Right cardiac atrium (tissue), 5 donors: ENCODE data around the gene CHMP1A. TPM values are rescaled to one million over a fixed set of nuclear protein-coding genes. Genes with fewer than 3 reads are reported as not detected.
"Not testable (repeated sequence)": the region's sequence is repeated elsewhere in the genome, so short reads cannot be mapped to it uniquely, and the experiment has no call there.

Experiments used
- ATAC-seq, 2 donors: fragments of 200-7000 bp; cut with Tn5 transposase; one replicate each; pipeline versions ENCODE4 v1.8.0 to v1.9.1; 2020; ENCODE audit warnings: moderate library complexity in 2 of 2, mild to moderate bottlenecking in 1 of 2
- DNase-seq, 3 donors: peaks; one replicate each; pipeline ENCODE4 v3.0.0-alpha.2; 2020
- H3K27ac ChIP-seq: one replicate; pipeline ENCODE4 v1.5.1; 2013; ENCODE audit warnings: mild to moderate bottlenecking, low read length, control low read depth, moderate library complexity
- H3K27me3 ChIP-seq: one replicate; pipeline ENCODE4 v1.6.1; 2013; ENCODE audit not compliant: control insufficient read depth, insufficient read depth
- H3K4me1 ChIP-seq: one replicate; pipeline ENCODE4 v1.6.1; 2013; ENCODE audit warnings: low read length; ENCODE audit not compliant: control insufficient read depth, insufficient read depth
- H3K4me3 ChIP-seq: one replicate; pipeline ENCODE4 v1.5.1; 2013; ENCODE audit warnings: low read length, control low read depth
- H3K9me3 ChIP-seq: one replicate; pipeline ENCODE4 v1.6.1; 2013; ENCODE audit warnings: low read length; ENCODE audit not compliant: control insufficient read depth
- WGBS: extraction: QIAGEN DNeasy Blood & Tissue Kit; methylation state at CpG from one replicate; pipeline ENCODE4 v1.1.7; 2013; 5-methylcytosine and 5-hydroxymethylcytosine counted together
- intact Hi-C, 4 donors: fragments of 100-400 bp; cut with DNase I; formaldehyde crosslinking; loops; one replicate each; pipeline versions ENCODE4 v1.11.0 to v1.14.0; 2022 to 2023
- polyA plus RNA-seq: library from polyadenylated mRNA; stranded (reverse); fragments of 200-250 nt; gene quantifications from one replicate; pipeline ENCODE4 v1.2.3, GENCODE V29; 2013
- total RNA-seq, 4 donors: library from RNA; stranded (reverse); fragmentation: NEBNext Ultra II Directional; extraction: Animal tissue kit (Norgen Biotek cat#: 25700); gene quantifications; one replicate each; pipeline ENCODE4 v1.2.1, GENCODE V29; 2021
- donor health status: healthy with polysubstance abuse.
- donor health status: DM: no; HTN: yes; CAD: no.
- donor health status: DM: no; HTN: no; CAD: no.
- donor health status: DM: no; HTN: yes; CAD: no; lungs with severe emphysema.
- donor health status: DM: yes; HTN: yes; CAD: no.

CHMP1A gene
- total and polyA plus RNA-seq, 5 donors = 35.1 to 48.8 (median 37.0) TPM

DNA sequence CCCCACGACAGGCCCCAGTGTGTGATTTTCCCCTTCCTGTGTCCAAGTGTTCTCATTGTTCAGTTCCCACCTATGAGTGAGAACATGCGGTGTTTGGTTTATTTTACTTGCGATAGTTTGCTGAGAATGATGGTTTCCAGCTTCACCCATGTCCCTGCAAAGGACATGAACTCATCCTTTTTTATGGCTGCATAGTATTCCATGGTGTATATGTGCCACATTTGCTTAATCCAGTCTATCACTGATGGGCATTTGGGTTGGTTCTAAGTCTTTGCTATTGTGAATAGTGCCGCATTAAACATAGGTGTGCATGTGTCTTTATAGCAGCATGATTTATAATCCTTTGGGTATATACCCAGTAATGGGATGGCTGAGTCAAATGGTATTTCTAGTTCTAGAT is 14.1 kb upstream of the CHMP1A start:
- intact Hi-C loops, DNase-seq, ATAC-seq, H3K9me3 ChIP-seq, H3K27me3 ChIP-seq, H3K27ac ChIP-seq, H3K4me3 ChIP-seq, H3K4me1 ChIP-seq: not testable (repeated sequence)
- 91% methylated on average over 4 of the region's 4 CpGs for WGBS

DNA sequence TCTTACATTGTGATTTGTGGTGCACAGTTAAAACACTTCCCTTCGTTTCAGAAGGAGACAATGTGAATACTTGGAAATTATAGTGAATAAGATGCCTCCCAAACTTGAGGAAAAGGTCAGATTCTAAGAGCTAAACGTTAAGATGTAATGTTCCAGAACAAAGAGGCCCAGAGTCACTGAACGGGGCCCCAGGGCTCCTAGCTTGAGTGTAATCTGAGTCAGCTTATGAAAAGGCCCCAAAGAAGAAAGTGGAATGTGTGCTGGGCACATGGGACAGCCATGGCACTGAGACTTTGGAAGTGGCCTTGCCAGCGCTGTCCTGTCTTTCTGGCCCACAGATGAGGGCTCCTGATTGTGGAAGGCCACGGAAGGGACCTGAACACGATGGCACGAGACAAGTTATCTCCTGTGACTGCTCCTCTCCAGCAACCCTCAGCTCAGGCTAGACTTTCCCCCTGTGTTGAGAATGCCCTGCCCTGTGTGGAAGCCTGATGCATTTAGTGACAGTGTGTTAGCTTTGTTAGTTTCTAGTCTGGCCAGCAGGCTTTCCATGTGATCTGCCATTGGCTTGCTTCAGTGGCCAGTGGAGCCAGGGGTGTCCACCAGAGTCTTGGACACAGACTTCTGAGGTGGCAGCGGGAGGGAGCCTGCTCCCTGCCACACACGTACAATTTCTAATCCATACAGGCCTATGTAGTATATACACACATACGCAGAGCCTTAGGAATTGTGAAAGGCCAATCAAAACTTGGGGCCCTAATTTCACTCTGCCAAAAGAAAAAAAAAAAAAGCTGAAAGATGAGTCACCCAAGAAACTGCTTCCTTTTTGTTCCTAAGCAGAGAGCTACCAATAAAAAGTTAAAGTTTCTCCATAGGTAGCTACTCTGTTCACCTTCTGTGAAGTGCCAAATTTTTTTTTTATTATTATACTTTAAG is 13.3 kb upstream of the CHMP1A start:
- no peak for DNase-seq
- peak in 1 of 2 donors; percentile 29 for ATAC-seq
- H3K27me3 ChIP-seq = no peaks in the 10 kb centered on the region
- no peak overlapping the region for H3K4me3 ChIP-seq
- no peaks in the 10 kb centered on the region for H3K9me3 ChIP-seq
- H3K4me1 ChIP-seq = no peaks in the 10 kb centered on the region
- WGBS = 85% methylated on average over 10 of the region's 10 CpGs
- no peak overlapping the region for H3K27ac ChIP-seq
- intact Hi-C loops = no loop called here

DNA sequence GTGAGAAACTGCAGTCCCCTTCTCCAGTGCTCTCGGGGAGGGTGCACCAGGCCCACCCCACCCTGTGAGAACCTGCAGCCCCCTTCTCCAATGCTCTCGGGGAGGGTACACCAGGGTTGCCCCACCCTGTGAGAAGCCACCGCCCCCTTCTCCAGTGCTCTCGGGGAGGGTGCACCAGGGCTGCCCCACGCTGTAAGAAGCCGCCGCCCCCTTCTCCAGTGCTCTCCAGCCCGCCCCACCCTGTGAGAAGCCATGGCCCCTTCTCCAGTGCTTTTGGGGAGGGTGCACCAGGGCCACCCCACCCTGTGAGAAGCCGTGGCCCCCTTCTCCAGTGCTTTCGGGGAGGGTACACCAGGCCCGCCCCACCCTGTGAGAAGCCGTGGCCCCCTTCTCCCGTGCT is 12.2 kb upstream of the CHMP1A start:
- no peaks in the 10 kb centered on the region for H3K27me3 ChIP-seq
- no peak for DNase-seq
- 94% methylated on average over 13 of the region's 13 CpGs for WGBS
- H3K4me3 ChIP-seq = no peak overlapping the region
- no peaks in the 10 kb centered on the region for H3K9me3 ChIP-seq
- no peak for ATAC-seq
- intact Hi-C loops = no loop called here
- no peaks in the 10 kb centered on the region for H3K4me1 ChIP-seq
- H3K27ac ChIP-seq = no peak overlapping the region

DNA sequence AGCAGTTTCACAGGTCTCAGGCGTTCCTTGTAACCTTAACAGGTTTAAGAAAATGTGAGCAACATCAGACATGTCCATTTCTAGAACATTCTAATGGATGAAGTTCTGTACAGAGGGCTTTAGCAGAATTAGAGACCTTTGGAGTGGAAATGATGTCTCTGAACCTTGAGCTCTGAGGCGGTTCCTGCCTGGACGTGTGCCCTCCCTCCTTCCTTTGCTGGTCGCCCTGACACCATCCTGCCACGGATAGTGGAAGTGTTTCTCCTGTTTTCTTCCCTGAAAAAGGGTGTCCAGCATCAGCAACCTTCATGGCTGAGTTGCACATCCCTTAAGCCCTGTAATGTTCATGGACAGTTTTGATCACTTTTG is 11.3 kb upstream of the CHMP1A start:
- intact Hi-C loops = no loop called here
- Histone ChIP-seq H3K27ac (no peak overlapping the region), H3K9me3 (no peaks in the 10 kb centered on the region), H3K4me1 (no peaks in the 10 kb centered on the region), H3K4me3 (no peak overlapping the region), H3K27me3 (no peaks in the 10 kb centered on the region)
- no peak for DNase-seq
- ATAC-seq = no peak
- 73% methylated on average over 5 of the region's 5 CpGs for WGBS

DNA sequence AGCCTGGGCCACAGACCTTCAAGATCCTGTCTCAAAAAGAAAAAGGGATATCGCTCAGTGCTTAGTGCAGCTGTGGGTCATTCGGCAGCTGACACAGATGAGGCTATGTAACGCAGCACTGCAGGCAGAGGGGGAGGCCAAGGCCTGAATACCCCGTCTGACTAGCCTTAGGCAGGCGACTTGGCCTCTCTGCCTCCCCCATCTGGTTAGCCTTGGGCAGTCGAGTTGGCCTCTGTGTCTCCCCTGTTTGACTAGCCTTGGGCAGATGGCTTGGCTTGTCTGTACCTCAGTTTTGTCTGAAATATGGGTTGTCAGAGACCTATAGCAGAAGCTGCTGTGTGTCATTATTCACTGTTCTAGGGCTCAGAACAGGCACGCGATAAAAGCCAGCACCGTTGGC is 10.1 kb upstream of the CHMP1A start:
- no peaks in the 10 kb centered on the region for H3K9me3 ChIP-seq
- DNase-seq = no peak
- WGBS = 84% methylated on average over 9 of the region's 9 CpGs
- no peak for ATAC-seq
- H3K27me3 ChIP-seq = no peaks in the 10 kb centered on the region
- H3K27ac ChIP-seq = no peak overlapping the region
- no peaks in the 10 kb centered on the region for H3K4me1 ChIP-seq
- H3K4me3 ChIP-seq = no peak overlapping the region
- intact Hi-C loops = no loop called here

DNA sequence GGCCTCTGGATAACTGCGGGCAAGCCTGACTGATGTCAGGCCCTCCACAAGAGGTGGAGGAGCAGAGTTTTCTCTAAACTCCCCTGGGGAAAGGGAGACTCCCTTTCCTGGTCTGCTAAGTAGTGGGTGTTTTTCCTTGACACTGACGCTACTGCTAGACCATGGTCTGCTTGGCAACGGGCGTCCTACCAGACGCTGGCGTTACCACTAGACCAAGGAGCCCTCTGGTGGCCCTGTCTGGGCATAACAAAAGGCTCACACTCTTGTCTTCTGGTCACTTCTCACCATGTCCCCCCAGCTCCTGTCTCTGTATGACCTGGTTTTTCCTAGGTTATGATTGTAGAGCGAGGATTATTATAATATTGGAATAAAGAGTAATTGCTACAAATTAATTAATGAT is 9.5 kb upstream of the CHMP1A start:
- H3K4me1 ChIP-seq, H3K27ac ChIP-seq, H3K9me3 ChIP-seq, H3K4me3 ChIP-seq, H3K27me3 ChIP-seq, DNase-seq, intact Hi-C loops, ATAC-seq: not testable (repeated sequence)
- 33% methylated on average over 7 of the region's 7 CpGs for WGBS

DNA sequence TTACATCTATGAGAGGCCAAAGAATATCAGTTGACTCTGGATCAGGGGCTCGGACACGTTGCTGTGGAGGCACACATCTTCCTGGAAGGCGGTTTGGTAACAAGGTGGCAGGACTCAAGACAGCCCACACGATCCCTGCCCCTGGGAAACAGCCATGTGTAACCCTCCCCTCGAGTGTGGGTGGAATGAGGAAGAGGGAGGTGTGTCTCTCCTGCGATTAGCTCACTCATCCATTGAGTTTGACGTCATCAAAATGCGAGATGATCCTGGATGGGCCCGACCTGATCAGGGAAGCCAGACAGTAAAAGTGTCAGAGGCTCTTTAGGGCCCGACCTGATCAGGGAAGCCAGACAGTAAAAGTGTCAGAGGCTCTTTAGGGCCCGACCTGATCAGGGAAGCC is 6.7 kb upstream of the CHMP1A start:
- H3K4me1 ChIP-seq, DNase-seq, H3K9me3 ChIP-seq, H3K27ac ChIP-seq, H3K27me3 ChIP-seq, ATAC-seq, H3K4me3 ChIP-seq, intact Hi-C loops: not testable (repeated sequence)
- WGBS = 85% methylated on average over 10 of the region's 11 CpGs

DNA sequence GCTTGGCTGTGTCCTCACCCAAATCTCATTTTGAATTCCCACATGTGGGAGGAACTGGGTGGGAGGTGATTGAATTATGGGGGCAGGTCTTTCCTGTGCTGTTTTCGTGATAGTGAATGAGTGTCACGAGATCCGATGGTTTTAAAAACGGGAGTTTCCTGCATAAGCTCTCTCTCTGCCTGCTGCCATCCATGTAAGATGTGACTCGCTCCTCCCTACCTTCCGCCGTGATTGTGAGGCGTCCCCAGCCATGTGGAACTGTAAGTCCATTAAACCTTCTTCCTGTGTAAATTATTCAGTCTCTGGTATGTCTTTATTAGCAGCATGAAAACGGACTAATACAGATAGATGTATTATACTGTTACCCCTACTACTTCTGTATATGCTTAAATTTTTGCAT is 3.7 kb upstream of the CHMP1A start:
- 89% methylated on average over 9 of the region's 9 CpGs for WGBS
- intact Hi-C loops = no loop called here
- no peaks in the 10 kb centered on the region for H3K9me3 ChIP-seq

DNA sequence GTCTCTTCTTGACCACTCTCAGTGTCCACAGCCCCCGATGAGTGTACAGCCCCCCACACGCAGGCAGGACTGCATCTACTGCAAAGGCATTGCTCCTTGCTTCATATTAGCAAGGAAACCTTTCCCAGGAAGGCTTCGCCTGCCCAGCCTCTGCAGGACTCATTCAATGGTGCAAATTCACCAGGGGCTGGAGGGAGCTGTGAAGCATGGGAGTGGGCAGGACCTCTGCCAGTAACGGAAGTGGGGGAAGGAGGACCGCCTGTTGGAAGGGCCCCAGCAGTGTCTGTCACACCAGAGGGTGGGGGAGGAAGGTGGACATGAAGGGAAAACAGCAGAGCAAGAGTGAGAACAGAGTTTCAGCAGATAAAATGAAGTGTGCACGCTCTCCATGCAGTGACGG is 2.6 kb upstream of the CHMP1A start:
- no peak overlapping the region for H3K4me3 ChIP-seq
- DNase-seq (no peak), ATAC-seq (no peak)
- no peak overlapping the region for H3K27ac ChIP-seq
- 78% methylated on average over 7 of the region's 7 CpGs for WGBS
- no peaks in the 10 kb centered on the region for H3K27me3 ChIP-seq
- intact Hi-C loops = no loop called here
- no peaks in the 10 kb centered on the region for H3K9me3 ChIP-seq
- peaks cover 9% of the 10 kb centered on the region for H3K4me1 ChIP-seq

More for the DNA sequence above, 3.7 kb upstream of the CHMP1A start:
- H3K4me1 ChIP-seq = peaks cover 9% of the 10 kb centered on the region
- ATAC-seq = no peak
- no peak overlapping the region for H3K4me3 ChIP-seq
- H3K27ac ChIP-seq = no peak overlapping the region
- H3K27me3 ChIP-seq = no peaks in the 10 kb centered on the region
- no peak for DNase-seq

DNA sequence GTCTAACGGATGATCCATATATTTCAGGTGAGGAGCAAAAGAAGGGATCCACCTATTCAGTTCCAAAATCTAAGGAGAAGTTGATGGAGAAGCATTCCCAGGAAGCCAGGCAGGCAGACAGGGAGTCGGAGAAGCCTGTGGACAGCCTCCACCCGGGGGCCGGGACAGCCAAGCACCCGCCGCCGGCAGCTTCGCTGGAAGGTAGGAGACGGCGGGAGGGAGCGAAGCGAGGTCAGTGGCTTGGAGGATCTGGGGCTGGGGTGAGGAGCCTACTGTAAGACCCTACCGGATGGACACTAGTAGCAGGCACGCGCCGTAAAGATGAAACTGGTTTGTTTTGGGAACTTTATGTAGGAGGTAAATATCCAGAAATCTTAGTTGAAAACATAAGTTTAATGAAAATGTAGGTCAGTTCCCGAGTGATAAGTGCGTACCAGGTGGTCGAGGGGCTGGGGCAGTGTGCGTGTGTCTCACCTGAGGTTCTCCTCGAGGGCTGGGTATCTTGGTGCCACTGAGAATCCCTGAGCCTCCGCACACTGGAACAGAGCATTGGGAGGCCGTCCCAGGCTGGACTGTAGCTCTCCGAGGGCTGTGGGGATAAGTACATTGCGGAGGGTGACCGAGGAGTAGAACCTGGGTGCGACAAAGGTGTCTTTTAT is 842 bp upstream of the CHMP1A start:
- DNase-seq (peak in 1 of 3 donors; percentile 61), ATAC-seq (peak in 1 of 2 donors; percentile 20)
- WGBS = 16% methylated on average over 27 of the region's 27 CpGs
- intact Hi-C loops = no loop called here
- H3K27me3 ChIP-seq = no peaks in the 10 kb centered on the region
- H3K4me3 ChIP-seq = peak overlapping the region; percentile 90
- H3K9me3 ChIP-seq = no peaks in the 10 kb centered on the region
- peaks cover 9% of the 10 kb centered on the region for H3K4me1 ChIP-seq
- peak overlapping the region; percentile 2 for H3K27ac ChIP-seq

DNA sequence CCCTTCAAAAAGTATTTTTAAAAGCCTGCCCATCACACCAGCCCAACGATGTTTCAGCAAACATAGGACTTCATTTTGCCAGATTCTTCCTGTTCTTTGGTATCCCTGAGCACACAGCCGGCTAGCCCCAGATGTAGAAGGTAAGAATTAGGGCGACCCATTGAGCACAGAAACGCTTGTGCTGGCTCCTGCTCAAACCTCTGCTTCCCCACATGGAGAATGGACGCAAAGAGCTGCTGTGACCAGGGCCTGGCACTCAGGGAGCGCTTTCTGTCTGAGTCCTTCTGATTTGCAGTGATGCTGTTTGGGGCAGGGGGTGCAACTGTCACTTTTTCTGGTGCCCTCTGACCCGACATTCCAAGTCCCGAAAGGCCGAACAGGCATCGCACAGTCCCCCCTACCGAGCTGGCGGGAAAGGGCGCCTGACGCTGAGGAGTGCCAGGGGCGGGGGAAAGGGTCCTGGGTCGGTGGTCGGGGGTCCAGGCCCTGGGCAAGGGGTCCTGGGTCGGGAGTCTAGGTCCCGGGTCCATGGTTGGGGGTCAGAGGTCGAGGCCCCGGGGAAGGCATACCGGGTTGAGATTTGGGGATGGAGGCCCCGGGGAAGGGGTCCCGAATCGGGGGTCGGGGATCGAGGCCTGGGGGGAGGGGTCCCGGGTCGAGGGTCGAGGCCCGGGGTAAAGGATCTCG is 930 bp downstream of the CHMP1A start:
- peaks cover 9% of the 10 kb centered on the region for H3K4me1 ChIP-seq
- intact Hi-C loops = no loop called here
- peak overlapping the region; percentile 90 for H3K4me3 ChIP-seq
- ATAC-seq (peak in 1 of 2 donors; percentile 1), DNase-seq (peak in 1 of 3 donors; percentile 57)
- H3K27me3 ChIP-seq = no peaks in the 10 kb centered on the region
- WGBS = 34% methylated on average over 32 of the region's 32 CpGs
- no peaks in the 10 kb centered on the region for H3K9me3 ChIP-seq
- H3K27ac ChIP-seq = no peak overlapping the region
